ENCODE results near the gene UBE2H.
A peak's percentile ranks its signal among the peaks of the same experiment; 100 is the strongest.
"Not testable (repeated sequence)": the region's sequence is repeated elsewhere in the genome, so short reads cannot be mapped to it uniquely, and the experiment has no call there.

The UBE2H gene

DNA sequence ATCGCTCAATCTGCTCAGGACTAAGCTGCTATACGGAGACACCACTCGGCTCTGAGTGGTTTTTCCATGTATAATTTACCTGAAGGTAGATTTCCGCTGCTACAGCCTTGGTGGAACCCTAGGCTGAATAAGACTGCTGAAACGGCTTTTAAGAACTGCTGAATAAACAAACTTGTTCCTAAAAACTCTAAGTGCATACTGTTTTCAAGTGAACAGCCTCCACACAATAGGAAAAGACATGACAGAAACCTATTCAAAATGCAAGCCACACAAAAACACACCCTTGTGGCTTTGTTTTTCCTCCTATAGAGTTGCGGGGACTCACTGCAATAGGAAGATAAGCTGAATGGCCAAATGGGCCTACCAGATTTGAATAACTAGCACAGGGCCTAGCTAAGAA, 117.2 kb downstream of the UBE2H start:
- TF ChIP-seq, protein P1, sequence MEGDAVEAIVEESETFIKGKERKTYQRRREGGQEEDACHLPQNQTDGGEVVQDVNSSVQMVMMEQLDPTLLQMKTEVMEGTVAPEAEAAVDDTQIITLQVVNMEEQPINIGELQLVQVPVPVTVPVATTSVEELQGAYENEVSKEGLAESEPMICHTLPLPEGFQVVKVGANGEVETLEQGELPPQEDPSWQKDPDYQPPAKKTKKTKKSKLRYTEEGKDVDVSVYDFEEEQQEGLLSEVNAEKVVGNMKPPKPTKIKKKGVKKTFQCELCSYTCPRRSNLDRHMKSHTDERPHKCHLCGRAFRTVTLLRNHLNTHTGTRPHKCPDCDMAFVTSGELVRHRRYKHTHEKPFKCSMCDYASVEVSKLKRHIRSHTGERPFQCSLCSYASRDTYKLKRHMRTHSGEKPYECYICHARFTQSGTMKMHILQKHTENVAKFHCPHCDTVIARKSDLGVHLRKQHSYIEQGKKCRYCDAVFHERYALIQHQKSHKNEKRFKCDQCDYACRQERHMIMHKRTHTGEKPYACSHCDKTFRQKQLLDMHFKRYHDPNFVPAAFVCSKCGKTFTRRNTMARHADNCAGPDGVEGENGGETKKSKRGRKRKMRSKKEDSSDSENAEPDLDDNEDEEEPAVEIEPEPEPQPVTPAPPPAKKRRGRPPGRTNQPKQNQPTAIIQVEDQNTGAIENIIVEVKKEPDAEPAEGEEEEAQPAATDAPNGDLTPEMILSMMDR (IDR thresholded peaks at IDR 0.05; ENCODE audit: insufficient read depth, low read depth, low read length, missing control alignments), result no peak
- H3K4me3 ChIP-seq (ENCODE audit: low read depth, low read length), result no peak overlapping the region
- DNase-seq (ENCODE audit: low read depth), result no peak

DNA sequence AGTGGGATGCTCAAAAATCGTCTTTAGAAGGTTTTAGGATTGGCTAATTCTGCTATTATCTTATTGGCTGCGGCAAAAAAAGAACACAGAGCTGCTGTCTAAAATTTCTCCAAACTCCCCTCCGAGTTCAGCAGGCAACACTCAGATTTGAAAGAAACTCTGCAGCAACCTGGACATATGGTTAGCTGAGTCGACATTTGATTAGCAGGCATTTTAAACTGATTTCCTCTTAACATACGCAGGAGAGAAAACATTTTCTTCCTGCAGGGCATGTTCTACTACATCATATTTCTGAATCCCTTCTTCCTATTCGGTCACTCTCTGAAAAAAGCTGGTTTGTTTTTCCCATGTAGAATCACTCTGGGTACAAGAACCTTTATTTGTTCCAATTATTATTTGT, 119.4 kb downstream of the UBE2H start:
- DNase-seq (ENCODE audit: low read depth); H3K4me3 ChIP-seq (ENCODE audit: low read depth, low read length): not testable (repeated sequence)

DNA sequence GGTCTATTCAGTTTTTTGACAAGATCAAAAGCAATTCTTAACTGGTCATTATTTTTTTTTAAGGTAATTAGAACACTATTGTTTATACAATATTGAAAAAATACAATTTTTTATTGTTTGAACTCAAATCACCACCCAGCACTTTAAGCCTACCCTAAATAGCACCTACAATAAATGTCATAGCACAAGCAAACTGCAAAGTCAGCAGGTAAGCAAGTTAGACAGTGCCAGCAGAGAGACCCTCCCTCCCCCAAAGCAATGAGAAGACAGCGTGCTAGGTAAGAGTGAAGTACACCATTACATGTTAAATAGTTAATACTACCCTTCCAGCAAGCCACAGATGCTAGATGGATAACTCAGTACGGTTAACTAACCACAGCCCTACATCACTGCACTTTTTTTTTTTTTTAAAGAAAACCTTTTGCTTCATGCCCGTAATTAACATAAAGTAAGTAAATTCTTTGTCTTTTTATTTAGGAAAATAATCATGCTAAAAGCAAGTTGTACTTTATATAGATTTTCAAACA, 120.0 kb downstream of the UBE2H start:
- no peak for DNase-seq (ENCODE audit: low read depth)

GRCh38 chr7:129832282-129832681, 120.5 kb downstream of the UBE2H start:
- DNase-seq (ENCODE audit: low read depth), result no peak
- TF ChIP-seq, protein P1 (IDR thresholded peaks at IDR 0.05; ENCODE audit: insufficient read depth, low read depth, low read length, missing control alignments), result no peak
- H3K4me3 ChIP-seq (ENCODE audit: low read depth, low read length), result no peak overlapping the region

More for the DNA sequence above, 120.0 kb downstream of the UBE2H start:
- H3K4me3 ChIP-seq (ENCODE audit: low read depth, low read length), result no peak overlapping the region
- TF ChIP-seq, protein P1 (IDR thresholded peaks at IDR 0.05; ENCODE audit: insufficient read depth, low read depth, low read length, missing control alignments), result no peak

GRCh38 chr7:129831424-129832058, 121.2 kb downstream of the UBE2H start:
- DNase-seq (ENCODE audit: low read depth), result no peak
- TF ChIP-seq, protein P1 (IDR thresholded peaks at IDR 0.05; ENCODE audit: insufficient read depth, low read depth, low read length, missing control alignments), result no peak
- no peak overlapping the region for H3K4me3 ChIP-seq (ENCODE audit: low read depth, low read length)

- TF ChIP-seq, protein P1 (IDR thresholded peaks at IDR 0.05; ENCODE audit: insufficient read depth, low read depth, low read length, missing control alignments), result no peak
- no peak overlapping the region for H3K4me3 ChIP-seq (ENCODE audit: low read depth, low read length)
- no peak for DNase-seq (ENCODE audit: low read depth)
Observed at GRCh38 chr7:129830949-129831348, 121.8 kb downstream of the UBE2H start.

GRCh38 chr7:129829737-129830631, 122.8 kb downstream of the UBE2H start:
- peak; percentile 84 for DNase-seq (ENCODE audit: low read depth)

More at GRCh38 chr7:129829737-129830631, 122.8 kb downstream of the UBE2H start:
- TF ChIP-seq, protein P1 (IDR thresholded peaks at IDR 0.05; ENCODE audit: insufficient read depth, low read depth, low read length, missing control alignments), result peak; percentile 75
- H3K4me3 ChIP-seq (ENCODE audit: low read depth, low read length), result no peak overlapping the region
